Testis (tissue), 3 donors: ENCODE data around the gene CLEC16A. TPM values are rescaled to one million over a fixed set of nuclear protein-coding genes. Genes with fewer than 3 reads are reported as not detected.

Experiments
- DNase-seq: peaks from one replicate; pipeline ENCODE4 v3.0.0-alpha.2; 2019
- H3K27ac ChIP-seq, 2 donors: fragments of 200-600 bp; sonication (generic); one replicate each; pipeline ENCODE4 v1.5.1; 2019
- H3K27me3 ChIP-seq: fragments of 200-600 bp; sonication (generic); one replicate; pipeline ENCODE4 v1.5.1; 2019
- H3K36me3 ChIP-seq: fragments of 200-600 bp; sonication (generic); one replicate; pipeline ENCODE4 v1.5.1; 2017; ENCODE audit warnings: low read depth; ENCODE audit errors: missing control alignments
- H3K4me1 ChIP-seq: fragments of 200-600 bp; sonication (generic); one replicate; pipeline ENCODE4 v1.5.1; 2019
- H3K4me3 ChIP-seq, 2 donors: fragments of 200-600 bp; sonication (generic); one replicate each; pipeline ENCODE4 v1.5.1; 2017 to 2019
- H3K9me3 ChIP-seq: fragments of 200-600 bp; sonication (generic); one replicate; pipeline ENCODE4 v1.5.1; 2017
- POLR2A ChIP-seq: fragments of 450-650 bp; IDR thresholded peaks from one replicate; pipeline ENCODE4 v1.6.1; 2017; ENCODE audit warnings: antibody characterized with exemption, mild to moderate bottlenecking, moderate library complexity
- WGBS, 2 donors: methylation state at CpG; one replicate each; pipeline ENCODE4 v1.1.5; 2018; 5-methylcytosine and 5-hydroxymethylcytosine counted together
- intact Hi-C: fragments of 100-400 bp; cut with DNase I; formaldehyde crosslinking; loops from one replicate; pipeline ENCODE4 v1.15.1; 2023; ENCODE audit warnings: low total_unique reads
- polyA plus RNA-seq: library from polyadenylated mRNA; stranded (reverse); fragments of 350-450 nt; fragmentation: Illumina TruSeq; extraction: RNeasy Lipid Tissue Mini Kit (QIAGEN cat#74804); gene quantifications from one replicate; pipeline ENCODE4 v1.2.3, GENCODE V29; 2014; ENCODE audit warnings: low read depth, low replicate concordance; ENCODE audit not compliant: insufficient read depth
- total RNA-seq, 2 donors: library from RNA; depleted of rRNA; stranded (reverse); fragments of >200 nt; gene quantifications; one replicate each; pipeline ENCODE4 v1.2.3, GENCODE V29; 2016
- TF ChIP-seq, protein P1 (sequence below), 3 experiments: fragments of 450-650 bp in 2 of 3; fragments of 200-600 bp in 1 of 3; sonication (generic) in 1 of 3; IDR thresholded peaks; one replicate each; pipeline ENCODE4 v1.5.1; 2016 to 2019; ENCODE audit warnings: antibody characterized with exemption in 3 of 3, mild to moderate bottlenecking in 2 of 3, moderate library complexity in 1 of 3

CLEC16A gene
- total and polyA plus RNA-seq, 3 donors from 2014 or later: 93.9 to 126 (median 122) TPM

DNA sequence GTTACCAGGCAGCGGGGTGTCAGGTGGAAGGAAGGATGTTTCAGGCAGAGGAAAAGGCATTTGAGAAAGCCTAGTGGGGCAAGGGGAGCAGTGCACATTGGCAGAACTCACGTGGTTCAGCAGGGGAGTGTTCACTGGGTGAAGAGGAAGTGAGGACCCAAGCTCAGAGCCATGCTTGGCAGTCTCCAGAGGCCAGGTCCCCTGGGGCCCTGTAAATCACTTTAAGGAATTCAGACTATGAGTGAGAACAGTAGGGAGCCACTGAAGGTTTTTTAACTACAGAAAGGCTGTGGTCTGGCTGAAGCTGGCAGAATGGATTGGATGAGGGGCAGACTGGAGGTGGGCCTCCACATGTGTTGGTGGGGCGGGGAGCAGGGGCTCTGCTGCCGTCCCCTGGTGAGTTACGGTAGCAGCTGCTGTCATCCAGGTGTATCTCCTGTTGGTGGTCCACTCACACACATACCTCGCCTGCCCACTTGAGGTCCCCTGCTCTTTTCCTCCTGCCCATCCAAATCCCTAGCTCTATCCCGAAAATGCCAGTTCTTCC lies 5.1 kb downstream of the CLEC16A start:
- no peak overlapping the region for H3K27ac ChIP-seq

DNA sequence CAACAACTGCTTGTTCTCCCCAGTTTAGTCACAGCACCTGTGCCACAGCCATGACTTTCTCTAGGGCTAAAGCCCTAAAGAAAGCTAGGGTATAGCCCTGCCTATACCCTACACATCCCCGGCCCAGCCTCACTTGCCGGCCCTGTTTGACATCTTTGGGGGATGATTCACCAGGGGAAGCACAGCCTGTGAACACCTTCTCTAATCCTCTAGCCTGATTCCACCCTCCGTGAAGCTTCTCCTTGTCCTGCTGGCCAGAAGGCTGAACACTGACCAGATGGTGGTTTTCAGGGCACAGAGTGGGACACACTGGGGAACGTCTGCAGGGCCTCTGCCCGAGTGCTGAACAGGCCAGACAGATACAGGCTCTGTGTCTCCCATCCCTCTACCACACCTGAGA lies 6.0 kb downstream of the CLEC16A start:
- H3K9me3 ChIP-seq: no peaks in the 10 kb centered on the region
- intact Hi-C loops: no loop called here
- H3K4me1 ChIP-seq: peaks cover 31% of the 10 kb centered on the region
- DNase-seq: no peak
- 56 to 64% methylated on average over 5 of the region's 5 CpGs for WGBS, 2 donors
- no peak overlapping the region for H3K27ac ChIP-seq
- H3K4me3 ChIP-seq: no peak overlapping the region
- no peaks in the 10 kb centered on the region for H3K27me3 ChIP-seq
- H3K36me3 ChIP-seq: no peaks in the 10 kb centered on the region
- no peak for TF ChIP-seq POLR2A
- TF ChIP-seq, protein P1, sequence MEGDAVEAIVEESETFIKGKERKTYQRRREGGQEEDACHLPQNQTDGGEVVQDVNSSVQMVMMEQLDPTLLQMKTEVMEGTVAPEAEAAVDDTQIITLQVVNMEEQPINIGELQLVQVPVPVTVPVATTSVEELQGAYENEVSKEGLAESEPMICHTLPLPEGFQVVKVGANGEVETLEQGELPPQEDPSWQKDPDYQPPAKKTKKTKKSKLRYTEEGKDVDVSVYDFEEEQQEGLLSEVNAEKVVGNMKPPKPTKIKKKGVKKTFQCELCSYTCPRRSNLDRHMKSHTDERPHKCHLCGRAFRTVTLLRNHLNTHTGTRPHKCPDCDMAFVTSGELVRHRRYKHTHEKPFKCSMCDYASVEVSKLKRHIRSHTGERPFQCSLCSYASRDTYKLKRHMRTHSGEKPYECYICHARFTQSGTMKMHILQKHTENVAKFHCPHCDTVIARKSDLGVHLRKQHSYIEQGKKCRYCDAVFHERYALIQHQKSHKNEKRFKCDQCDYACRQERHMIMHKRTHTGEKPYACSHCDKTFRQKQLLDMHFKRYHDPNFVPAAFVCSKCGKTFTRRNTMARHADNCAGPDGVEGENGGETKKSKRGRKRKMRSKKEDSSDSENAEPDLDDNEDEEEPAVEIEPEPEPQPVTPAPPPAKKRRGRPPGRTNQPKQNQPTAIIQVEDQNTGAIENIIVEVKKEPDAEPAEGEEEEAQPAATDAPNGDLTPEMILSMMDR (IDR thresholded peaks at IDR 0.05): no peak

More for the DNA sequence above, 5.1 kb downstream of the CLEC16A start:
- H3K36me3 ChIP-seq: no peaks in the 10 kb centered on the region
- DNase-seq: no peak
- intact Hi-C loops: no loop called here
- H3K27me3 ChIP-seq: no peaks in the 10 kb centered on the region
- H3K4me3 ChIP-seq: no peak overlapping the region
- H3K9me3 ChIP-seq: no peaks in the 10 kb centered on the region
- TF ChIP-seq, protein P1 (IDR thresholded peaks at IDR 0.05): no peak
- TF ChIP-seq POLR2A: no peak
- WGBS, 2 donors: 79 to 89% methylated on average over 7 of the region's 7 CpGs
- peaks cover 34% of the 10 kb centered on the region for H3K4me1 ChIP-seq

DNA sequence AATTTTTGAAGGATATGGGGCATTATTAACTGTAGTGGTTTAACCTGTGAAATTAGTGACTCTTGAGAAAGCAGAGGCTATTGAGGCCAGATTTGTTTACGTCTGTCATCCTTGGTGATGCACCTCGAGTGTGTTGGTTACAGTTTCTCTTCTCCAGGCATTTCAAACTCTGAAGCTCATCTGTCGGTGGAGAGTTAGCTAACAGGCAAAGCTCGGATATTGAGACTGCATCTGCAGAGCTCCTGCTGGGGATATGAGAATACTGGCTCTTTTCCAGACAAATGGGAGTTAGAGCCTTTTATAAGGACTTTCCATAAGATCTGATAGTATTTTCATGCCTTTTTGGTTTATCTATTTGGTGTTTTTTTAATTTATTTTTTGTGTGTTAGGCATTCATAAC lies 6.7 kb downstream of the CLEC16A start:
- Histone ChIP-seq H3K36me3 (no peaks in the 10 kb centered on the region), H3K27ac (no peak overlapping the region), H3K4me1 (peaks cover 24% of the 10 kb centered on the region), H3K27me3 (no peaks in the 10 kb centered on the region), H3K9me3 (no peaks in the 10 kb centered on the region), H3K4me3 (no peak overlapping the region)
- intact Hi-C loops: no loop called here
- TF ChIP-seq, protein P1 (IDR thresholded peaks at IDR 0.05): no peak
- TF ChIP-seq POLR2A: no peak
- WGBS, 2 donors: 58 to 72% methylated on average over 4 of the region's 4 CpGs
- DNase-seq: no peak

DNA sequence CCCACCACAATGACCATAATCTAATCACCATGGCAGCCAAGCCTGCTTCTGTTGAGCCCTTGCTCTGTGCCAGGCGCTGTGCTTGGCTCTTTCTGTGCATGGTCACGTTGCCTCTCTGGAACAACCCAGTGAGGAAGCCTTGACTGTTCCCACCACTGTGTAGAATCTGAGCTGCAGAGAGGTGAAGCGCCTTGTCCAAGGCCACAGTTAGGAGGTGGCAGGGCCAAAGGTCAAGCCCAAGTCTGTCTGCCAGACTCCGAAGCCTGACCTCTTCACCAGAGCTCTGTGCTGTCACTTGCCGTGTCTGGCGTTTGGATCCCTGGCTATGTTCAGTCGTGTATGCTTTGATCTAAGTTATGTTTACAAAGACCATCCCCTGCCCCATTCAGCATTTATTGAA lies 10.5 kb downstream of the CLEC16A start:
- Histone ChIP-seq H3K27ac (no peak overlapping the region), H3K27me3 (no peaks in the 10 kb centered on the region), H3K4me3 (no peak overlapping the region), H3K36me3 (no peaks in the 10 kb centered on the region), H3K4me1 (peaks cover 3% of the 10 kb centered on the region), H3K9me3 (no peaks in the 10 kb centered on the region)
- TF ChIP-seq, protein P1 (IDR thresholded peaks at IDR 0.05): no peak
- TF ChIP-seq POLR2A: no peak
- WGBS, 2 donors: 91 to 92% methylated on average over 7 of the region's 7 CpGs
- no peak for DNase-seq
- intact Hi-C loops: no loop called here

DNA sequence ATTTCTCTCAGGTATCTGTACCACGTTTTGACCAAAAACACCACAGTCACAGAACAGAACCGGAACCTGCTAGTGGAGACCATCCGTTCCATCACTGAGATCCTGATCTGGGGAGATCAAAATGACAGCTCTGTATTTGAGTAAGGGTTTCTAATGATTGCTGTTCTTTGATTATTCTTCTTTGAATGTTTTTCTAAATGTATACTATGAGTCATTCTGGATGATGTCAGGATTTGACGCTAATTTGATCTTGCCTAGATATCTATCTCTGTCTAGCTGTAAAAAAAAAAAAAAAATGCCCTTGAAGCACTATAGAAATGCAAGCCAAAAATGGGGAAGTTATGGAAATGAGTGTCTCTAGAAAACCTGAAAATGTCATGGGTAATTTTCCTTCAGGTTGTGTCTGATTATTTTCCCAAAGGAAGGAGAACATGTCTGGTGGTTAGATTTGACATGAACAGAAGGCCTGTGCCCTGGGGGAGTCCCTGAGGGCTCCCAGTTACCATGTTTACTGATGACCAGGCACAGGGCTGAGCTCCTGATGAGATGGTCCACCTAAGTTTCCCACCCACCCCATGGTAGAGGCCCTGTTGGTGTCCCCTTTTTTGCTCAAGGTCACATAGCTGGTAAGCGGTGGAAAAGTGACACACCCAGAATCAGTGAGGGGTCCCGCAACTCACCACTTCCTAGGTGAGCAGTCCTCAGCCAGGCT lies 13.6 kb downstream of the CLEC16A start:
- no peak for DNase-seq
- WGBS, 2 donors: 91 to 96% methylated on average over 6 of the region's 6 CpGs
- Histone ChIP-seq H3K36me3 (no peaks in the 10 kb centered on the region), H3K9me3 (no peaks in the 10 kb centered on the region), H3K4me1 (no peaks in the 10 kb centered on the region), H3K27me3 (no peaks in the 10 kb centered on the region), H3K4me3 (no peak overlapping the region), H3K27ac (no peak overlapping the region)
- TF ChIP-seq POLR2A: no peak
- TF ChIP-seq, protein P1 (IDR thresholded peaks at IDR 0.05): no peak
- intact Hi-C loops: no loop called here
